H1 (cell line): ENCODE measurements around the gene JPH3. TPM values are rescaled to one million over a fixed set of nuclear protein-coding genes. Genes with fewer than 3 reads are reported as not detected.
A peak's percentile ranks its signal among the peaks of the same experiment; 100 is the strongest.

Experiments
- CTCF ChIA-PET: fragments of 300-600 bp; sonication (Branson Sonifier 250); formaldehyde crosslinking; loops from one replicate; lab custom pipeline; 2021; ENCODE audit not compliant: partially characterized antibody; lab: Charles Lee
- POLR2A ChIA-PET: fragments of 300-600 bp; sonication (Branson Sonifier 250); formaldehyde crosslinking; loops from one replicate; lab custom pipeline; 2021; ENCODE audit warnings: inconsistent platforms; ENCODE audit not compliant: partially characterized antibody; lab: Charles Lee
- DNase-seq, 2 experiments: peaks; one replicate each; pipeline versions ENCODE4 v3.0.0 to v3.0.0-alpha.2; 2010 to 2022; ENCODE audit warnings: low spot score in 2 of 2, low read depth in 1 of 2, mixed read lengths in 1 of 2
- FAIRE-seq: peaks from 2 replicates; lab custom pipeline; 2011; peaks lifted over from hg19 to GRCh38; lab: Jason Lieb, UNC
- H2AFZ ChIP-seq: 2 replicates; pipeline ENCODE4 v1.8.1; 2012; ENCODE audit warnings: low read length, inconsistent platforms
- H2AK5ac ChIP-seq: 2 replicates; pipeline ENCODE4 v1.6.1; 2013; ENCODE audit warnings: low read depth, low read length
- H2BK120ac ChIP-seq: replicated peaks from 2 replicates; pipeline ENCODE3; 2013; ENCODE audit warnings: low read depth, low read length, inconsistent platforms
- H2BK12ac ChIP-seq: 2 replicates; pipeline ENCODE4 v1.6.1; 2013; ENCODE audit warnings: low read depth, low read length
- H2BK15ac ChIP-seq: 2 replicates; pipeline ENCODE4 v1.6.1; 2013; ENCODE audit warnings: low read length
- H2BK20ac ChIP-seq: 2 replicates; pipeline ENCODE4 v1.6.1; 2013; ENCODE audit warnings: low read length
- H2BK5ac ChIP-seq: 2 replicates; pipeline ENCODE4 v1.6.1; 2013; ENCODE audit warnings: low read depth, low read length
- H3K14ac ChIP-seq: 2 replicates; pipeline ENCODE4 v1.6.1; 2013; ENCODE audit warnings: inconsistent platforms; ENCODE audit not compliant: insufficient read length
- H3K18ac ChIP-seq: 2 replicates; pipeline ENCODE4 v1.6.1; 2013; ENCODE audit warnings: low read length; ENCODE audit errors: extremely low read depth
- H3K23ac ChIP-seq: 2 replicates; pipeline ENCODE4 v1.6.1; 2013; ENCODE audit warnings: inconsistent platforms; ENCODE audit not compliant: insufficient read length
- H3K23me2 ChIP-seq: 2 replicates; pipeline ENCODE4 v1.6.1; 2013; ENCODE audit warnings: low read depth, low read length
- H3K27ac ChIP-seq: 2 replicates; pipeline ENCODE4 v1.6.1; 2011; ENCODE audit warnings: low read depth, low read length, inconsistent platforms
- H3K27me3 ChIP-seq, 4 experiments: replicated peaks in 1 of 4; 1 replicate in 1 of 4; 2 replicates in 3 of 4; pipeline versions ENCODE4 v1.6.1 to v1.8.1; 2011 to 2013; ENCODE audit warnings: low read length in 3 of 4, mild to moderate bottlenecking in 3 of 4, inconsistent platforms in 2 of 4, mixed read lengths in 2 of 4, moderate library complexity in 1 of 4; ENCODE audit not compliant: control insufficient read depth in 3 of 4, insufficient read depth in 3 of 4; ENCODE audit errors: extremely low read depth in 1 of 4
- H3K36me3 ChIP-seq, 4 experiments: 2 replicates each; pipeline versions ENCODE4 v1.6.1 to v1.8.1; 2011 to 2013; ENCODE audit warnings: mild to moderate bottlenecking in 4 of 4, low read length in 3 of 4, moderate library complexity in 2 of 4, control low read depth in 1 of 4, inconsistent platforms in 1 of 4; ENCODE audit not compliant: insufficient read depth in 4 of 4, control insufficient read depth in 2 of 4
- H3K4ac ChIP-seq: replicated peaks from 2 replicates; pipeline ENCODE3; 2013; ENCODE audit warnings: low read length, low read depth, mixed read lengths, inconsistent platforms; ENCODE audit not compliant: insufficient read length
- H3K4me1 ChIP-seq, 4 experiments: replicated peaks in 1 of 4; 1 replicate in 1 of 4; 2 replicates in 3 of 4; pipeline versions ENCODE4 v1.6.1 to v1.8.1; 2011 to 2013; ENCODE audit warnings: low read length in 3 of 4, inconsistent platforms in 2 of 4, mixed read lengths in 1 of 4; ENCODE audit not compliant: insufficient read depth in 4 of 4, control insufficient read depth in 3 of 4
- H3K4me2 ChIP-seq, 2 experiments: 2 replicates each; pipeline versions ENCODE4 v1.6.1 to v1.8.1; 2011 to 2013; ENCODE audit warnings: low read depth in 2 of 2, low read length in 2 of 2, control low read depth in 1 of 2, inconsistent platforms in 1 of 2, mild to moderate bottlenecking in 1 of 2; ENCODE audit not compliant: insufficient read depth in 1 of 2
- H3K4me3 ChIP-seq, 4 experiments: fragments of 200-600, 300-600 bp in 1 of 4; sonication (generic), shearing (Covaris generic), sonication (Bioruptor Twin) in 1 of 4; 2 replicates each; pipeline versions ENCODE4 v1.5.1 to v1.8.1; 2011 to 2016; ENCODE audit warnings: low read length in 4 of 4, low read depth in 3 of 4, control low read depth in 2 of 4, inconsistent platforms in 2 of 4, mild to moderate bottlenecking in 2 of 4, mixed read lengths in 1 of 4, moderate library complexity in 1 of 4; ENCODE audit not compliant: insufficient read depth in 2 of 4; ENCODE audit errors: extremely low read depth in 1 of 4
- H3K56ac ChIP-seq: replicated peaks from 2 replicates; pipeline ENCODE3; 2013; ENCODE audit warnings: low read depth, mild to moderate bottlenecking, mixed read lengths, low read length, inconsistent platforms; ENCODE audit not compliant: insufficient read length
- H3K79me1 ChIP-seq: 2 replicates; pipeline ENCODE4 v1.6.1; 2013; ENCODE audit warnings: low read depth, low read length, control low read depth
- H3K79me2 ChIP-seq, 2 experiments: 2 replicates each; pipeline versions ENCODE4 v1.6.1 to v1.8.1; 2012 to 2013; ENCODE audit warnings: low read length in 2 of 2, mild to moderate bottlenecking in 2 of 2, inconsistent platforms in 1 of 2; ENCODE audit not compliant: insufficient read depth in 2 of 2, control insufficient read depth in 1 of 2
- H3K9ac ChIP-seq, 4 experiments: replicated peaks in 1 of 4; 1 replicate in 1 of 4; 2 replicates in 3 of 4; pipeline versions ENCODE4 v1.6.1 to v1.8.1; 2011 to 2013; ENCODE audit warnings: low read depth in 3 of 4, low read length in 3 of 4, control low read depth in 2 of 4, mild to moderate bottlenecking in 2 of 4, moderate library complexity in 2 of 4, inconsistent platforms in 1 of 4; ENCODE audit errors: extremely low read depth in 1 of 4
- H3K9me3 ChIP-seq, 2 experiments: 2 replicates each; pipeline versions ENCODE4 v1.6.1 to v1.8.1; 2012 to 2013; ENCODE audit warnings: mild to moderate bottlenecking in 2 of 2, moderate library complexity in 2 of 2, control low read depth in 1 of 2, inconsistent platforms in 1 of 2, low read depth in 1 of 2, low read length in 1 of 2, mixed read lengths in 1 of 2; ENCODE audit not compliant: insufficient read depth in 2 of 2
- H4K20me1 ChIP-seq, 2 experiments: replicated peaks in 1 of 2; 2 replicates each; pipeline versions ENCODE3 to v1.8.1; 2011 to 2013; ENCODE audit warnings: inconsistent platforms in 2 of 2, low read length in 2 of 2, mild to moderate bottlenecking in 1 of 2; ENCODE audit not compliant: insufficient read depth in 2 of 2, control insufficient read depth in 1 of 2
- H4K5ac ChIP-seq: 2 replicates; pipeline ENCODE4 v1.6.1; 2013; ENCODE audit warnings: low read length, low read depth, mixed read lengths, inconsistent platforms; ENCODE audit not compliant: insufficient read length
- H4K8ac ChIP-seq: 2 replicates; pipeline ENCODE4 v1.8.0; 2013; ENCODE audit warnings: mild to moderate bottlenecking, moderate library complexity, low read length, inconsistent platforms; ENCODE audit not compliant: insufficient read depth; ENCODE audit errors: extremely low read depth
- H4K91ac ChIP-seq: replicated peaks from 2 replicates; pipeline ENCODE3; 2013; ENCODE audit warnings: low read length, mixed read lengths, inconsistent platforms; ENCODE audit not compliant: insufficient read length
- CREB1 ChIP-seq: IDR thresholded peaks from 2 replicates; pipeline ENCODE4 v1.6.1; 2012; ENCODE audit warnings: inconsistent platforms
- MAFK ChIP-seq: IDR thresholded peaks from 2 replicates; pipeline ENCODE4 v1.6.1; 2012; ENCODE audit warnings: low read depth, mild to moderate bottlenecking, improper control_type of control experiment, low read length
- NRF1 ChIP-seq: IDR thresholded peaks from 2 replicates; pipeline ENCODE4 v1.6.1; 2011; ENCODE audit warnings: mild to moderate bottlenecking, low read depth, low read length, improper control_type of control experiment
- POLR2A ChIP-seq, 2 experiments: IDR thresholded peaks; 1 replicate in 1 of 2; 2 replicates in 1 of 2; pipeline ENCODE4 v1.6.1; 2011; ENCODE audit warnings: low read depth in 2 of 2, low read length in 2 of 2, mild to moderate bottlenecking in 2 of 2; ENCODE audit errors: control extremely low read depth in 1 of 2
- RNF2 ChIP-seq: fragments of 200-900, 300-1000 bp; sonication (generic); IDR thresholded peaks from 2 replicates; pipeline ENCODE4 v1.7.1; 2016; ENCODE audit warnings: borderline replicate concordance, low read depth, mild to moderate bottlenecking, antibody characterized with exemption, low read length; ENCODE audit not compliant: poor library complexity, severe bottlenecking; ENCODE audit errors: missing control alignments
- TEAD4 ChIP-seq: IDR thresholded peaks from 2 replicates; pipeline ENCODE4 v1.6.1; 2012; ENCODE audit warnings: low read depth, low read length, inconsistent platforms, mixed read lengths
- WGBS, 2 experiments: shearing (Covaris generic) in 1 of 2; methylation state at CpG; one replicate each; pipeline versions ENCODE4 v1.1.6 to v1.1.7; 2013 to 2015; ENCODE audit warnings: low lambda C conversion rate in 2 of 2, mixed read lengths in 2 of 2, inconsistent platforms in 1 of 2, low coverage in 1 of 2, missing lambda C conversion rate in 1 of 2; ENCODE audit not compliant: insufficient replicate concordance in 2 of 2, insufficient coverage in 1 of 2, insufficient read length in 1 of 2; ENCODE audit errors: extremely low coverage in 1 of 2, missing lambda C conversion rate in 1 of 2; 5-methylcytosine and 5-hydroxymethylcytosine counted together
- polyA plus RNA-seq, 7 experiments: library from polyadenylated mRNA; depleted of rRNA in 3 of 7; stranded (reverse) in 5 of 7; unstranded in 2 of 7; fragments of >200 nt in 5 of 7; fragments of 200-250 nt in 2 of 7; gene quantifications; 1 replicate in 5 of 7; 2 replicates in 1 of 7; 4 replicates in 1 of 7; pipeline versions ENCODE4 v1.2.1 to v1.2.3, GENCODE V29; 2011 to 2013; ENCODE audit warnings: missing spikeins in 2 of 7, mixed read lengths in 2 of 7
- total RNA-seq: library from RNA; stranded (reverse); fragmentation: NEBNext Ultra II Directional; extraction: Animal tissue kit (Norgen Biotek cat#: 25700); gene quantifications from 2 replicates; pipeline ENCODE4 v1.2.1, GENCODE V29; 2021

Gene JPH3
- total and polyA plus RNA-seq, 2 of the 8 experiments (the other 6 are each of a cell fraction or from before 2014, with no cell fraction given), result 10.3 to 28.3 TPM

DNA sequence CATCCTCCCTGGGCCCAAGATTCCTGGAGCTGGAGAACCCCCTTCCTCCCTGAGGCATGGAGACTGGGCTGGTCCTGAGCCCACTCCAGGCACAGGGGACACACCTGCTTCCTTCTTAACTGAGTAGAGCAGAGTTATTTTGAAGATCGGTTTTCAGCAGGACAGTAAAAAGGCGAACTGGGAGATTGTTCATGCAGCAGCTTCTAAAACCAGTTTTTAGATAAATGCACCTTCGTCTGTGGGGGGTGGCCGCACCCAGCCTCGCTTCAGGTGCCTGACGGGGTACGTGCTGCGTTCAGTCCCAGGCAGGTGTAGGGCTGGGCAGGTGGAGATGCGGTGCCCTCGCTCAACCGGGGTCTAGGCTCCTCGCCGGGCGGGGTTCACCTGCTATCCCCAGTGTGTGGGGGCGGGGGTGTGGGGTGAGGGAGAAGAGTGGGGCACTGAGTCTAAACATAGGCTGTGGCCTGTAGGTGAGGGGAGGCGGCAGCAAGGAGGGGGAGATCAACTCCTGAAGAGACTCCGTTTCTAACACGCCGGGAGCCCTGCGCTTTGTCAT, 69.5 kb downstream of the JPH3 start:
- peak overlapping the region; percentile 71; the same call in 1 of the 2 replicates for H4K8ac ChIP-seq
- no peak for FAIRE-seq
- peaks cover 3 to 10% of the 10 kb centered on the region in 2 experiments for H4K20me1 ChIP-seq
- H3K4me1 ChIP-seq, result peaks cover 0 to 3% (median 1%) of the 10 kb centered on the region in 4 experiments; a peak in 3 of 7 replicates
- peaks cover 2% of the 10 kb centered on the region; the same call in 1 of the 2 replicates for H3K79me1 ChIP-seq
- no peak overlapping the region for H4K91ac ChIP-seq
- H3K9me3 ChIP-seq, result no peaks in the 10 kb centered on the region
- H2BK15ac ChIP-seq, result no peak overlapping the region
- no peaks in the 10 kb centered on the region for H3K27me3 ChIP-seq
- no peak overlapping the region for H2BK120ac ChIP-seq
- no peak overlapping the region for H2AK5ac ChIP-seq
- no peak overlapping the region for H4K5ac ChIP-seq
- no peak overlapping the region for H2BK12ac ChIP-seq
- H3K14ac ChIP-seq, result no peak overlapping the region
- no peak overlapping the region for H3K27ac ChIP-seq
- no peak overlapping the region for H2BK5ac ChIP-seq
- no peak overlapping the region for H3K4me3 ChIP-seq
- H3K18ac ChIP-seq, result no peak overlapping the region
- POLR2A ChIA-PET, result no interaction called here
- no peak for DNase-seq
- no peak overlapping the region for H3K56ac ChIP-seq
- H3K23me2 ChIP-seq, result no peaks in the 10 kb centered on the region
- no peak overlapping the region for H3K9ac ChIP-seq
- CTCF ChIA-PET, result interaction anchor here (0.6 to 1.4 kb wide), 3 partner anchors 22 to 63 kb away, joined by 3 read pairs; no protein-coding TSS in a partner anchor
- H2BK20ac ChIP-seq, result no peak overlapping the region
- no peak overlapping the region for H2AFZ ChIP-seq
- no peak overlapping the region for H3K4me2 ChIP-seq
- no peak overlapping the region for H3K4ac ChIP-seq
- no peaks in the 10 kb centered on the region for H3K79me2 ChIP-seq
- 88% methylated on average over 16 of the region's 20 CpGs; no CpG with 5 or more reads in 1 of the 2 experiments for WGBS, 2 experiments
- H3K23ac ChIP-seq, result no peak overlapping the region
- H3K36me3 ChIP-seq, result no peaks in the 10 kb centered on the region
- TF ChIP-seq CREB1, result no peak
- TF ChIP-seq NRF1, result no peak
- no peak for TF ChIP-seq RNF2
- TF ChIP-seq POLR2A (IDR thresholded peaks at IDR 0.05; ENCODE audit: control extremely low read depth in 1 of 2, low read depth in 2 of 2, low read length in 2 of 2), result no peak
- no peak for TF ChIP-seq TEAD4
- no peak for TF ChIP-seq MAFK
